Measurements from ENCODE around the gene EFCAB10.

DNA sequence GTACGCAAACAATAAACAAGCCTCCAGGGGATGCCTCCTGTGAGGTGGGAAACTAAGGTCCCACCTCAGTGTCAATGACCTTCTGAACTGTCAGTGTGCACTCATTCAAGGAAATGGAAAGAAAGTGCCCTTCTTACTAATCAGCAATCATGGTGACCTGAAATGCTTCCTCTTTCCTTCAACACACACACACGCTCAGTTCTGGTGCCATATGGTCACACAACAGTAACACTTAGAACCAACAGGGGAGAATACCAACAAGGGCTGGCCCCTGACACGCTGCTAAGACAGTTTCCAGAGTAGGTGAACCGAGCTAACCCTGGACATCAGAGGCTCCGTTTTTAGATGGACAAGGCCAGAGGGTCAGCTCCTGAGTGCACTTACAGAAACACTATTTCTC lies 42.1 kb upstream of the EFCAB10 start:
- TF ChIP-seq PTBP1 (IDR thresholded peaks at IDR 0.05; ENCODE audit: low read depth, low read length, poor library complexity, severe bottlenecking): no peak
- TF ChIP-seq, protein P1, sequence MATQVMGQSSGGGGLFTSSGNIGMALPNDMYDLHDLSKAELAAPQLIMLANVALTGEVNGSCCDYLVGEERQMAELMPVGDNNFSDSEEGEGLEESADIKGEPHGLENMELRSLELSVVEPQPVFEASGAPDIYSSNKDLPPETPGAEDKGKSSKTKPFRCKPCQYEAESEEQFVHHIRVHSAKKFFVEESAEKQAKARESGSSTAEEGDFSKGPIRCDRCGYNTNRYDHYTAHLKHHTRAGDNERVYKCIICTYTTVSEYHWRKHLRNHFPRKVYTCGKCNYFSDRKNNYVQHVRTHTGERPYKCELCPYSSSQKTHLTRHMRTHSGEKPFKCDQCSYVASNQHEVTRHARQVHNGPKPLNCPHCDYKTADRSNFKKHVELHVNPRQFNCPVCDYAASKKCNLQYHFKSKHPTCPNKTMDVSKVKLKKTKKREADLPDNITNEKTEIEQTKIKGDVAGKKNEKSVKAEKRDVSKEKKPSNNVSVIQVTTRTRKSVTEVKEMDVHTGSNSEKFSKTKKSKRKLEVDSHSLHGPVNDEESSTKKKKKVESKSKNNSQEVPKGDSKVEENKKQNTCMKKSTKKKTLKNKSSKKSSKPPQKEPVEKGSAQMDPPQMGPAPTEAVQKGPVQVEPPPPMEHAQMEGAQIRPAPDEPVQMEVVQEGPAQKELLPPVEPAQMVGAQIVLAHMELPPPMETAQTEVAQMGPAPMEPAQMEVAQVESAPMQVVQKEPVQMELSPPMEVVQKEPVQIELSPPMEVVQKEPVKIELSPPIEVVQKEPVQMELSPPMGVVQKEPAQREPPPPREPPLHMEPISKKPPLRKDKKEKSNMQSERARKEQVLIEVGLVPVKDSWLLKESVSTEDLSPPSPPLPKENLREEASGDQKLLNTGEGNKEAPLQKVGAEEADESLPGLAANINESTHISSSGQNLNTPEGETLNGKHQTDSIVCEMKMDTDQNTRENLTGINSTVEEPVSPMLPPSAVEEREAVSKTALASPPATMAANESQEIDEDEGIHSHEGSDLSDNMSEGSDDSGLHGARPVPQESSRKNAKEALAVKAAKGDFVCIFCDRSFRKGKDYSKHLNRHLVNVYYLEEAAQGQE (IDR thresholded peaks at IDR 0.05; ENCODE audit: borderline replicate concordance in 1 of 2, low read depth in 1 of 2, low read length in 2 of 2): no peak
- TF ChIP-seq FOSL1 (CRISPR knock-in tag; IDR thresholded peaks at IDR 0.05; ENCODE audit: borderline replicate concordance): no peak
- no peak for TF ChIP-seq ZNF564 (CRISPR knock-in tag; IDR thresholded peaks at IDR 0.05)
- no peak for TF ChIP-seq MYC (CRISPR knock-in tag; IDR thresholded peaks at IDR 0.05; ENCODE audit: borderline replicate concordance)
- TF ChIP-seq, protein P2, sequence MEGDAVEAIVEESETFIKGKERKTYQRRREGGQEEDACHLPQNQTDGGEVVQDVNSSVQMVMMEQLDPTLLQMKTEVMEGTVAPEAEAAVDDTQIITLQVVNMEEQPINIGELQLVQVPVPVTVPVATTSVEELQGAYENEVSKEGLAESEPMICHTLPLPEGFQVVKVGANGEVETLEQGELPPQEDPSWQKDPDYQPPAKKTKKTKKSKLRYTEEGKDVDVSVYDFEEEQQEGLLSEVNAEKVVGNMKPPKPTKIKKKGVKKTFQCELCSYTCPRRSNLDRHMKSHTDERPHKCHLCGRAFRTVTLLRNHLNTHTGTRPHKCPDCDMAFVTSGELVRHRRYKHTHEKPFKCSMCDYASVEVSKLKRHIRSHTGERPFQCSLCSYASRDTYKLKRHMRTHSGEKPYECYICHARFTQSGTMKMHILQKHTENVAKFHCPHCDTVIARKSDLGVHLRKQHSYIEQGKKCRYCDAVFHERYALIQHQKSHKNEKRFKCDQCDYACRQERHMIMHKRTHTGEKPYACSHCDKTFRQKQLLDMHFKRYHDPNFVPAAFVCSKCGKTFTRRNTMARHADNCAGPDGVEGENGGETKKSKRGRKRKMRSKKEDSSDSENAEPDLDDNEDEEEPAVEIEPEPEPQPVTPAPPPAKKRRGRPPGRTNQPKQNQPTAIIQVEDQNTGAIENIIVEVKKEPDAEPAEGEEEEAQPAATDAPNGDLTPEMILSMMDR (CRISPR knock-in tag; IDR thresholded peaks at IDR 0.05): no peak
- no peak for TF ChIP-seq CHD2 (IDR thresholded peaks at IDR 0.05; ENCODE audit: low read depth, low read length)
- no peak for TF ChIP-seq XBP1 (CRISPR knock-in tag; IDR thresholded peaks at IDR 0.05)
- TF ChIP-seq CBX2 (IDR thresholded peaks at IDR 0.05; ENCODE audit: low read depth, low read length): no peak
- no peak for TF ChIP-seq CBX2 (CRISPR knock-in tag; IDR thresholded peaks at IDR 0.05; ENCODE audit: low read depth)
- no peak for TF ChIP-seq POLR2A (IDR thresholded peaks at IDR 0.05; ENCODE audit: insufficient read depth in 1 of 2, low read depth in 2 of 2, low read length in 2 of 2)
- TF ChIP-seq IRX3 (CRISPR knock-in tag; IDR thresholded peaks at IDR 0.05; ENCODE audit: borderline replicate concordance, low read depth): no peak
- TF ChIP-seq, protein P3, sequence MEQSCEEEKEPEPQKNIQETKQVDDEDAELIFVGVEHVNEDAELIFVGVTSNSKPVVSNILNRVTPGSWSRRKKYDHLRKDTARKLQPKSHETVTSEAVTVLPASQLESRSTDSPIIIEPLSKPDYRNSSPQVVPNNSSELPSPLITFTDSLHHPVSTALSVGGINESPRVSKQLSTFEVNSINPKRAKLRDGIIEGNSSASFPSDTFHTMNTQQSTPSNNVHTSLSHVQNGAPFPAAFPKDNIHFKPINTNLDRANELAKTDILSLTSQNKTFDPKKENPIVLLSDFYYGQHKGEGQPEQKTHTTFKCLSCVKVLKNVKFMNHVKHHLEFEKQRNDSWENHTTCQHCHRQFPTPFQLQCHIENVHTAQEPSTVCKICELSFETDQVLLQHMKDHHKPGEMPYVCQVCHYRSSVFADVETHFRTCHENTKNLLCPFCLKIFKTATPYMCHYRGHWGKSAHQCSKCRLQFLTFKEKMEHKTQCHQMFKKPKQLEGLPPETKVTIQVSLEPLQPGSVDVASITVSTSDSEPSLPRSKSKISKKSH (CRISPR knock-in tag; IDR thresholded peaks at IDR 0.05; ENCODE audit: borderline replicate concordance): no peak
